PC-3 (cell line): Measurements from ENCODE around the gene C17orf58.

Source experiments
- EZH2 ChIP-seq: fragments of 300-600 bp; sonication (generic); IDR thresholded peaks from one replicate; pipeline ENCODE4 v1.6.1; 2017; ENCODE audit warnings: antibody characterized with exemption, mild to moderate bottlenecking, low read length; ENCODE audit not compliant: unreplicated experiment
- TF ChIP-seq, protein P1 (sequence below): fragments of 300-600 bp; sonication (generic); conservative IDR thresholded peaks from 2 replicates; pipeline ENCODE4 v1.5.1; 2017; ENCODE audit warnings: antibody characterized with exemption, low read depth, mild to moderate bottlenecking, low read length

DNA sequence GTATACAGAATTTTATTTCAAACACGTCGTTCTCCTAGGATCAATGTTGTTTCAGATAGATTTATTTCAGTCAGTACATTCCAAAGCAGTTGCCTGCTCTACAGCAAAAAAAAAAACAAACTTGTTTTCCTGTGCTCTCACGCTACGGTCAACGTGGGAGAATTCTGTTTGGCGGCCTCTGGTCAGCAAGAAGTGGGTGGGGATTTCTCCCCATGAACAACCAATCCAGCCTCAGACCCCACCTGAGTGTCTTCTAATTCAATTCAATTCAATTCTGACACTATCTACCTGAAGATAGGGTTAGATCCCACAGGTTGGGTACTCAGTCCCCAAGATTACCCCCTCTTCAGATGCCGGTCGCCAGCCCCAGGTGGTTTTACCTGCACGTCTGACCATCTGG is 22.1 kb downstream of the C17orf58 start:
- no peak for TF ChIP-seq EZH2
- TF ChIP-seq, protein P1, sequence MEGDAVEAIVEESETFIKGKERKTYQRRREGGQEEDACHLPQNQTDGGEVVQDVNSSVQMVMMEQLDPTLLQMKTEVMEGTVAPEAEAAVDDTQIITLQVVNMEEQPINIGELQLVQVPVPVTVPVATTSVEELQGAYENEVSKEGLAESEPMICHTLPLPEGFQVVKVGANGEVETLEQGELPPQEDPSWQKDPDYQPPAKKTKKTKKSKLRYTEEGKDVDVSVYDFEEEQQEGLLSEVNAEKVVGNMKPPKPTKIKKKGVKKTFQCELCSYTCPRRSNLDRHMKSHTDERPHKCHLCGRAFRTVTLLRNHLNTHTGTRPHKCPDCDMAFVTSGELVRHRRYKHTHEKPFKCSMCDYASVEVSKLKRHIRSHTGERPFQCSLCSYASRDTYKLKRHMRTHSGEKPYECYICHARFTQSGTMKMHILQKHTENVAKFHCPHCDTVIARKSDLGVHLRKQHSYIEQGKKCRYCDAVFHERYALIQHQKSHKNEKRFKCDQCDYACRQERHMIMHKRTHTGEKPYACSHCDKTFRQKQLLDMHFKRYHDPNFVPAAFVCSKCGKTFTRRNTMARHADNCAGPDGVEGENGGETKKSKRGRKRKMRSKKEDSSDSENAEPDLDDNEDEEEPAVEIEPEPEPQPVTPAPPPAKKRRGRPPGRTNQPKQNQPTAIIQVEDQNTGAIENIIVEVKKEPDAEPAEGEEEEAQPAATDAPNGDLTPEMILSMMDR, result no peak
